ENCODE results near the gene TTLL13.

- no peak for TF ChIP-seq CTCF (conservative IDR thresholded peaks at IDR 0.05 in 1 of 2, IDR thresholded peaks at IDR 0.05 in 1 of 2; ENCODE audit: low read depth in 1 of 2, low read length in 2 of 2)
- TF ChIP-seq EZH2 (IDR thresholded peaks at IDR 0.05; ENCODE audit: low read length, missing control alignments) = no peak
Measured at GRCh38 chr15:90225504-90226234, 23.7 kb upstream of the TTLL13 start.
